ENCODE results near the gene ATOH8. TPM values are rescaled to one million over a fixed set of nuclear protein-coding genes. Genes with fewer than 3 reads are reported as not detected.

The ATOH8 gene
- total and polyA plus RNA-seq, 10 of the 15 experiments (the other 5 are each of a cell fraction or from before 2014, with no cell fraction given), result 0.03 to 0.60 TPM; not detected in 8

GRCh38 chr2:85786865-85787264 is 33.1 kb downstream of the ATOH8 start:
- ChIA-PET RAD21 (ENCODE audit: unreplicated experiment) (interaction anchor here (1.7 kb wide), 1 partner anchor 27 kb away, joined by 4 read pairs; no protein-coding TSS in a partner anchor), POLR2A (no interaction called here), CTCF (no interaction called here), SMC1A (ENCODE audit: uncharacterized antibody, unreplicated experiment) (interaction anchor here (0.7 to 1.2 kb wide), 3 partner anchors 15 to 62 kb away, joined by 3 read pairs; no protein-coding TSS in a partner anchor)
- H3K27ac ChIP-seq (ENCODE audit: control insufficient read depth, insufficient read depth), result no peak overlapping the region
- no peaks in the 10 kb centered on the region for H3K9me3 ChIP-seq (replicated peaks; ENCODE audit: control insufficient read depth, insufficient read depth, low read length)
- intact Hi-C loops (cut with micrococcal nuclease; ENCODE audit: unreplicated experiment) (no loop called here), in situ Hi-C loops (cut with MboI) (no loop called here)
- ATAC-seq (no peak), DNase-seq (ENCODE audit: low read depth, low spot score) (no peak), FAIRE-seq (no peak)
- no peak overlapping the region for H2AFZ ChIP-seq (ENCODE audit: control insufficient read depth, low read depth, low read length)
- H3K4me3 ChIP-seq, result no peak overlapping the region
- peaks cover 4 to 6% of the 10 kb centered on the region in 2 experiments; a peak in 3 of 4 replicates for H3K27me3 ChIP-seq (replicated peaks in 1 of 2; ENCODE audit: control insufficient read depth in 2 of 2, insufficient read depth in 2 of 2, low read length in 1 of 2)
- H3K36me3 ChIP-seq (ENCODE audit: control insufficient read depth in 2 of 2, insufficient read depth in 2 of 2, low read length in 1 of 2), result no peaks in the 10 kb centered on the region
- H3K4me1 ChIP-seq (ENCODE audit: control insufficient read depth, insufficient read depth, low read length), result no peaks in the 10 kb centered on the region
- no TSS peak for BruUV-seq (replicated peaks)
- WGBS (ENCODE audit: insufficient coverage, insufficient replicate concordance, low lambda C conversion rate, missing lambda C conversion rate), result 56% methylated on average over 14 of the region's 14 CpGs
- no peaks in the 10 kb centered on the region for H4K20me1 ChIP-seq (ENCODE audit: control insufficient read depth, insufficient read depth)
- no peak for TF ChIP-seq BMI1 (IDR thresholded peaks at IDR 0.05; ENCODE audit: borderline replicate concordance)
- TF ChIP-seq FOS (IDR thresholded peaks at IDR 0.05; ENCODE audit: borderline replicate concordance, extremely low read depth, insufficient read length), result no peak
- TF ChIP-seq CBX5 (IDR thresholded peaks at IDR 0.05; ENCODE audit: low read depth), result no peak
- no peak for TF ChIP-seq STAT3 (IDR thresholded peaks at IDR 0.05; ENCODE audit: low read depth, low read length)
- no peak for TF ChIP-seq SUPT20H (IDR thresholded peaks at IDR 0.05; ENCODE audit: borderline replicate concordance, control insufficient read depth, low read depth, low read length)
- no peak for TF ChIP-seq HDAC2 (IDR thresholded peaks at IDR 0.05)
- TF ChIP-seq YBX1 (IDR thresholded peaks at IDR 0.05), result no peak
- TF ChIP-seq NR2C1 (IDR thresholded peaks at IDR 0.05), result no peak
- no peak for TF ChIP-seq RELA (IDR thresholded peaks at IDR 0.05; ENCODE audit: borderline replicate concordance, partially characterized antibody)
- TF ChIP-seq RCOR1 (conservative IDR thresholded peaks at IDR 0.05; ENCODE audit: low read depth, low read length), result no peak
- no peak overlapping the region for H3K9ac ChIP-seq (ENCODE audit: control insufficient read depth, insufficient read depth, low read length)
- H3K4me2 ChIP-seq (ENCODE audit: control insufficient read depth, insufficient read depth), result no peak overlapping the region
- H3K79me2 ChIP-seq (ENCODE audit: control insufficient read depth, insufficient read depth, low read length), result no peaks in the 10 kb centered on the region
